K562 (cell line): Measurements from ENCODE around the gene ZDHHC11B. TPM values are rescaled to one million over a fixed set of nuclear protein-coding genes. Genes with fewer than 3 reads are reported as not detected.

Source experiments
- EP300 ChIP-seq: IDR thresholded peaks from 2 replicates; pipeline ENCODE4 v1.6.1; 2012; ENCODE audit warnings: low read length, improper control_type of control experiment
- polyA plus RNA-seq, 8 experiments: library from polyadenylated mRNA; depleted of rRNA in 4 of 8; stranded (reverse) in 5 of 8; unstranded in 3 of 8; fragments of >200 nt; fragmentation: Nextera tagmentation in 2 of 8; fragmentation: Illumina TruSeq in 1 of 8; extraction: Ambion mirVana in 2 of 8; extraction: Trizol in 1 of 8; gene quantifications; 2 replicates each; pipeline versions ENCODE4 v1.2.1 to v1.2.3, GENCODE V29; 2011 to 2014; ENCODE audit warnings: inconsistent platforms in 1 of 8, missing spikeins in 1 of 8
- total RNA-seq, 7 experiments: library from RNA; depleted of rRNA in 6 of 7; stranded (reverse); fragments of >200 nt in 6 of 7; fragmentation: Illumina TruSeq in 2 of 7; extraction: Trizol in 2 of 7; gene quantifications; 2 replicates each; pipeline versions ENCODE4 v1.2.1 to v1.2.3, GENCODE V29; 2011 to 2021; ENCODE audit warnings: low replicate concordance in 1 of 7
- TF ChIP-seq, protein P1 (sequence below): fragments of 200-600 bp; sonication (generic); IDR thresholded peaks from one replicate; pipeline ENCODE4 v1.6.1; 2012; ENCODE audit warnings: mild to moderate bottlenecking, low read depth, low read length, inconsistent platforms
- TF ChIP-seq, protein P2 (sequence below): fragments of 250-450 bp; sonication (Bioruptor Pico); IDR thresholded peaks from 2 replicates; pipeline ENCODE4 v1.5.0; 2020; ENCODE audit warnings: mild to moderate bottlenecking, borderline replicate concordance
- TF ChIP-seq, protein P3 (sequence below): IDR thresholded peaks from 2 replicates; pipeline ENCODE4 v1.6.1; 2012; ENCODE audit warnings: low read depth, low read length, improper control_type of control experiment, borderline replicate concordance

The ZDHHC11B gene
- total and polyA plus RNA-seq, 9 of the 15 experiments (the other 6 are each of a cell fraction or from before 2014, with no cell fraction given), result 0.03 to 0.23 (median 0.15) TPM; not detected in 3

DNA sequence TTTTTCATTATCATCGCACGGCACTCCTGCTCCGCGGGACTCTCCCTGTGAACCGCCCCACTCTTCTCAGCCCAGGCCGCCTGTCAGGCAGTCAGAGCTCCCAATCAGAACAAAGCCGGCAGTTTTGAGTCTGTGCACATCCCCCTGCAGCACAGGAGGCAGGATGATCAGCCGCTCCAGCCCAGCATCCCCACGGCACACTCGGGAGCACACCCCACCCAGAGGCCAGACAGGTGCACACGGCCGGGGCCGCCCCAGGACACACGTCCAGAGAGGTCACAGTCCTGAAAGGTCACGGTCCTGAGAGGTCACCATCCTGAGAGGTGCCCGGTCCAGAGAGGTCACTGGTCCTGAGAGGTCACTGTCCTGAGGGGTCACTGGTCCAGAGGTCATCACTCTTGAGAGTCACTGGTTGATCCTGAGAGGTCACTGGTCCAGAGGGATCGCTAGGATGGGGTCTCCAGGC is 99.7 kb downstream of the ZDHHC11B start (continued):
- TF ChIP-seq, protein P1, sequence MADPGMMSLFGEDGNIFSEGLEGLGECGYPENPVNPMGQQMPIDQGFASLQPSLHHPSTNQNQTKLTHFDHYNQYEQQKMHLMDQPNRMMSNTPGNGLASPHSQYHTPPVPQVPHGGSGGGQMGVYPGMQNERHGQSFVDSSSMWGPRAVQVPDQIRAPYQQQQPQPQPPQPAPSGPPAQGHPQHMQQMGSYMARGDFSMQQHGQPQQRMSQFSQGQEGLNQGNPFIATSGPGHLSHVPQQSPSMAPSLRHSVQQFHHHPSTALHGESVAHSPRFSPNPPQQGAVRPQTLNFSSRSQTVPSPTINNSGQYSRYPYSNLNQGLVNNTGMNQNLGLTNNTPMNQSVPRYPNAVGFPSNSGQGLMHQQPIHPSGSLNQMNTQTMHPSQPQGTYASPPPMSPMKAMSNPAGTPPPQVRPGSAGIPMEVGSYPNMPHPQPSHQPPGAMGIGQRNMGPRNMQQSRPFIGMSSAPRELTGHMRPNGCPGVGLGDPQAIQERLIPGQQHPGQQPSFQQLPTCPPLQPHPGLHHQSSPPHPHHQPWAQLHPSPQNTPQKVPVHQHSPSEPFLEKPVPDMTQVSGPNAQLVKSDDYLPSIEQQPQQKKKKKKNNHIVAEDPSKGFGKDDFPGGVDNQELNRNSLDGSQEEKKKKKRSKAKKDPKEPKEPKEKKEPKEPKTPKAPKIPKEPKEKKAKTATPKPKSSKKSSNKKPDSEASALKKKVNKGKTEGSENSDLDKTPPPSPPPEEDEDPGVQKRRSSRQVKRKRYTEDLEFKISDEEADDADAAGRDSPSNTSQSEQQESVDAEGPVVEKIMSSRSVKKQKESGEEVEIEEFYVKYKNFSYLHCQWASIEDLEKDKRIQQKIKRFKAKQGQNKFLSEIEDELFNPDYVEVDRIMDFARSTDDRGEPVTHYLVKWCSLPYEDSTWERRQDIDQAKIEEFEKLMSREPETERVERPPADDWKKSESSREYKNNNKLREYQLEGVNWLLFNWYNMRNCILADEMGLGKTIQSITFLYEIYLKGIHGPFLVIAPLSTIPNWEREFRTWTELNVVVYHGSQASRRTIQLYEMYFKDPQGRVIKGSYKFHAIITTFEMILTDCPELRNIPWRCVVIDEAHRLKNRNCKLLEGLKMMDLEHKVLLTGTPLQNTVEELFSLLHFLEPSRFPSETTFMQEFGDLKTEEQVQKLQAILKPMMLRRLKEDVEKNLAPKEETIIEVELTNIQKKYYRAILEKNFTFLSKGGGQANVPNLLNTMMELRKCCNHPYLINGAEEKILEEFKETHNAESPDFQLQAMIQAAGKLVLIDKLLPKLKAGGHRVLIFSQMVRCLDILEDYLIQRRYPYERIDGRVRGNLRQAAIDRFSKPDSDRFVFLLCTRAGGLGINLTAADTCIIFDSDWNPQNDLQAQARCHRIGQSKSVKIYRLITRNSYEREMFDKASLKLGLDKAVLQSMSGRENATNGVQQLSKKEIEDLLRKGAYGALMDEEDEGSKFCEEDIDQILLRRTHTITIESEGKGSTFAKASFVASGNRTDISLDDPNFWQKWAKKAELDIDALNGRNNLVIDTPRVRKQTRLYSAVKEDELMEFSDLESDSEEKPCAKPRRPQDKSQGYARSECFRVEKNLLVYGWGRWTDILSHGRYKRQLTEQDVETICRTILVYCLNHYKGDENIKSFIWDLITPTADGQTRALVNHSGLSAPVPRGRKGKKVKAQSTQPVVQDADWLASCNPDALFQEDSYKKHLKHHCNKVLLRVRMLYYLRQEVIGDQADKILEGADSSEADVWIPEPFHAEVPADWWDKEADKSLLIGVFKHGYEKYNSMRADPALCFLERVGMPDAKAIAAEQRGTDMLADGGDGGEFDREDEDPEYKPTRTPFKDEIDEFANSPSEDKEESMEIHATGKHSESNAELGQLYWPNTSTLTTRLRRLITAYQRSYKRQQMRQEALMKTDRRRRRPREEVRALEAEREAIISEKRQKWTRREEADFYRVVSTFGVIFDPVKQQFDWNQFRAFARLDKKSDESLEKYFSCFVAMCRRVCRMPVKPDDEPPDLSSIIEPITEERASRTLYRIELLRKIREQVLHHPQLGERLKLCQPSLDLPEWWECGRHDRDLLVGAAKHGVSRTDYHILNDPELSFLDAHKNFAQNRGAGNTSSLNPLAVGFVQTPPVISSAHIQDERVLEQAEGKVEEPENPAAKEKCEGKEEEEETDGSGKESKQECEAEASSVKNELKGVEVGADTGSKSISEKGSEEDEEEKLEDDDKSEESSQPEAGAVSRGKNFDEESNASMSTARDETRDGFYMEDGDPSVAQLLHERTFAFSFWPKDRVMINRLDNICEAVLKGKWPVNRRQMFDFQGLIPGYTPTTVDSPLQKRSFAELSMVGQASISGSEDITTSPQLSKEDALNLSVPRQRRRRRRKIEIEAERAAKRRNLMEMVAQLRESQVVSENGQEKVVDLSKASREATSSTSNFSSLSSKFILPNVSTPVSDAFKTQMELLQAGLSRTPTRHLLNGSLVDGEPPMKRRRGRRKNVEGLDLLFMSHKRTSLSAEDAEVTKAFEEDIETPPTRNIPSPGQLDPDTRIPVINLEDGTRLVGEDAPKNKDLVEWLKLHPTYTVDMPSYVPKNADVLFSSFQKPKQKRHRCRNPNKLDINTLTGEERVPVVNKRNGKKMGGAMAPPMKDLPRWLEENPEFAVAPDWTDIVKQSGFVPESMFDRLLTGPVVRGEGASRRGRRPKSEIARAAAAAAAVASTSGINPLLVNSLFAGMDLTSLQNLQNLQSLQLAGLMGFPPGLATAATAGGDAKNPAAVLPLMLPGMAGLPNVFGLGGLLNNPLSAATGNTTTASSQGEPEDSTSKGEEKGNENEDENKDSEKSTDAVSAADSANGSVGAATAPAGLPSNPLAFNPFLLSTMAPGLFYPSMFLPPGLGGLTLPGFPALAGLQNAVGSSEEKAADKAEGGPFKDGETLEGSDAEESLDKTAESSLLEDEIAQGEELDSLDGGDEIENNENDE, result no peak
- TF ChIP-seq, protein P2, sequence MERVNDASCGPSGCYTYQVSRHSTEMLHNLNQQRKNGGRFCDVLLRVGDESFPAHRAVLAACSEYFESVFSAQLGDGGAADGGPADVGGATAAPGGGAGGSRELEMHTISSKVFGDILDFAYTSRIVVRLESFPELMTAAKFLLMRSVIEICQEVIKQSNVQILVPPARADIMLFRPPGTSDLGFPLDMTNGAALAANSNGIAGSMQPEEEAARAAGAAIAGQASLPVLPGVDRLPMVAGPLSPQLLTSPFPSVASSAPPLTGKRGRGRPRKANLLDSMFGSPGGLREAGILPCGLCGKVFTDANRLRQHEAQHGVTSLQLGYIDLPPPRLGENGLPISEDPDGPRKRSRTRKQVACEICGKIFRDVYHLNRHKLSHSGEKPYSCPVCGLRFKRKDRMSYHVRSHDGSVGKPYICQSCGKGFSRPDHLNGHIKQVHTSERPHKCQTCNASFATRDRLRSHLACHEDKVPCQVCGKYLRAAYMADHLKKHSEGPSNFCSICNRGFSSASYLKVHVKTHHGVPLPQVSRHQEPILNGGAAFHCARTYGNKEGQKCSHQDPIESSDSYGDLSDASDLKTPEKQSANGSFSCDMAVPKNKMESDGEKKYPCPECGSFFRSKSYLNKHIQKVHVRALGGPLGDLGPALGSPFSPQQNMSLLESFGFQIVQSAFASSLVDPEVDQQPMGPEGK (CRISPR knock-in tag), result no peak
- no peak for TF ChIP-seq EP300
- TF ChIP-seq, protein P3, sequence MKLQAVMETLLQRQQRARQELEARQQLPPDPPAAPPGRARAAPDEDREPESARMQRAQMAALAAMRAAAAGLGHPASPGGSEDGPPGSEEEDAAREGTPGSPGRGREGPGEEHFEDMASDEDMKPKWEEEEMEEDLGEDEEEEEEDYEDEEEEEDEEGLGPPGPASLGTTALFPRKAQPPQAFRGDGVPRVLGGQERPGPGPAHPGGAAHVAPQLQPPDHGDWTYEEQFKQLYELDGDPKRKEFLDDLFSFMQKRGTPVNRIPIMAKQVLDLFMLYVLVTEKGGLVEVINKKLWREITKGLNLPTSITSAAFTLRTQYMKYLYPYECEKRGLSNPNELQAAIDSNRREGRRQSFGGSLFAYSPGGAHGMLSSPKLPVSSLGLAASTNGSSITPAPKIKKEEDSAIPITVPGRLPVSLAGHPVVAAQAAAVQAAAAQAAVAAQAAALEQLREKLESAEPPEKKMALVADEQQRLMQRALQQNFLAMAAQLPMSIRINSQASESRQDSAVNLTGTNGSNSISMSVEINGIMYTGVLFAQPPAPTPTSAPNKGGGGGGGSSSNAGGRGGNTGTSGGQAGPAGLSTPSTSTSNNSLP, result no peak
